Mucosa of rectum (tissue), 2 donors: ENCODE measurements around the gene RALGDS.

Source experiments
- H3K27ac ChIP-seq, 2 donors: one replicate each; pipeline ENCODE4 v1.7.0; 2013; ENCODE audit warnings: inconsistent platforms in 2 of 2, low read depth in 2 of 2, low read length in 2 of 2
- H3K27me3 ChIP-seq, 2 donors: one replicate each; pipeline ENCODE4 v1.7.0; 2013; ENCODE audit warnings: low read length in 2 of 2; ENCODE audit not compliant: control insufficient read depth in 2 of 2, insufficient read depth in 2 of 2
- H3K36me3 ChIP-seq, 2 donors: one replicate each; pipeline ENCODE4 v1.7.0; 2013; ENCODE audit warnings: low read length in 2 of 2; ENCODE audit not compliant: control insufficient read depth in 2 of 2, insufficient read depth in 2 of 2
- H3K4me1 ChIP-seq, 2 donors: one replicate each; pipeline ENCODE4 v1.7.0; 2013; ENCODE audit warnings: low read length in 2 of 2, mild to moderate bottlenecking in 1 of 2; ENCODE audit not compliant: control insufficient read depth in 2 of 2, insufficient read depth in 2 of 2
- H3K4me3 ChIP-seq, 2 donors: one replicate each; pipeline ENCODE4 v1.7.0; 2013; ENCODE audit warnings: low read length in 2 of 2
- H3K9ac ChIP-seq, 2 donors: one replicate each; pipeline ENCODE4 v1.7.0; 2013; ENCODE audit warnings: low read length in 2 of 2, low read depth in 1 of 2, mild to moderate bottlenecking in 1 of 2
- H3K9me3 ChIP-seq, 2 donors: one replicate each; pipeline ENCODE4 v1.7.0; 2013; ENCODE audit warnings: low read length in 2 of 2; ENCODE audit not compliant: control insufficient read depth in 2 of 2
- donor health status: healthy.
- donor health status: Normal muscosa, but diverticular disease.

RALGDS gene

DNA sequence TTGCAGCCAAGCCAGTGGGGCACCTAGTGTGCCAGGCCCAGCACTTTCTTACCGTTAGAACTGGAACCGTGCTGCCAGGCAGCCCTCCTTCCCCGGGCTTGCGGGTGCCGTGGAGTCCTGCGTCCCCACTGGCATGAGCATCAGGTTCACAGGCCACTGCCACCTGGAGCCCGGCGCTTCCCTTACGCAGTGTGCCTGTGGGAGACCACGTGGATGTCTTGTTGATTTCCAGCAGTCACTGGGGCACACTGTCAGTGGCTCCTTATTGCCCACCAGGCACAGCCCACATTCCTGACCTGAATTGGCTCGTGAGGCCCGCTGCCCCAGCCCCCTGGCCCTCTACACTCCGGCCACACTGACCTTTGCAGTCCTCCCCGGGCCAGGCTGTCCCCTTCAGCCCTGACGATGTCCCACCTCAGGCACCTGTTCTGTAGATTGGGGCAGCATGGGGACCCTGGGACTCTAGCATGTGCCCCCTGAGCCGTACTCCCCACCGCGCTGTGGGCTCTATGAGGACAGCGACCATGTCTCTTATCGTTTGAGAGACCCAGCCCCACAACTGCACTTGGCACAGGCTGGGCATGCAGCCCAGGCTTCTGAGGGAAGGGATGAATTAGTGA, 69.6 kb downstream of the RALGDS start:
- Histone ChIP-seq H3K9me3 (no peaks in the 10 kb centered on the region), H3K4me3 (no peak overlapping the region), H3K27ac (peak overlapping the region; percentile 17 to 38), H3K4me1 (peaks cover 2 to 13% of the 10 kb centered on the region in 2 donors), H3K27me3 (no peaks in the 10 kb centered on the region), H3K9ac (no peak overlapping the region), H3K36me3 (peaks cover 34 to 64% of the 10 kb centered on the region in 2 donors)

DNA sequence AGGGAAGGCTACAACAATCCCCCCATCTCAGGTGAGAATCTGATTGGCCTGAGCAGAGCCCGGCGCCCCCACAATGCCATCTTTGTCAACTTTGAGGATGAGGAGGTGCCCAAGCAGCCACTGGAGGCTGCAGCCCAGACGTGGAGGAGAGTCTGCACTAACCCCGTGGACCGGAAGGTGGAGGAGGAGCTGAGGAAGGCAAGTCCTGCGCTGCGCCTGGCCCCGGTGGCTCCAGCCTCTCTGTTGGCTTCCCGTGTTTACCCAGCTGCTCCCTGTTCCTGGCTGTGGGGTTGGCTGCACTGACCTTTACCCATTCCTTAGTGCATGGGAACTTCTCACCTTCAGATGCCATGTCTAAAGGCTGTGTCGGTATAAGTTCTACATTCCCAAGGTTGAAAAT, 70.3 kb downstream of the RALGDS start:
- H3K9me3 ChIP-seq = no peaks in the 10 kb centered on the region
- H3K4me3 ChIP-seq = no peak overlapping the region
- H3K27ac ChIP-seq = peak overlapping the region; percentile 17 to 38
- peaks cover 32 to 62% of the 10 kb centered on the region in 2 donors for H3K36me3 ChIP-seq
- no peaks in the 10 kb centered on the region for H3K27me3 ChIP-seq
- peaks cover 2 to 13% of the 10 kb centered on the region in 2 donors for H3K4me1 ChIP-seq
- no peak overlapping the region for H3K9ac ChIP-seq

DNA sequence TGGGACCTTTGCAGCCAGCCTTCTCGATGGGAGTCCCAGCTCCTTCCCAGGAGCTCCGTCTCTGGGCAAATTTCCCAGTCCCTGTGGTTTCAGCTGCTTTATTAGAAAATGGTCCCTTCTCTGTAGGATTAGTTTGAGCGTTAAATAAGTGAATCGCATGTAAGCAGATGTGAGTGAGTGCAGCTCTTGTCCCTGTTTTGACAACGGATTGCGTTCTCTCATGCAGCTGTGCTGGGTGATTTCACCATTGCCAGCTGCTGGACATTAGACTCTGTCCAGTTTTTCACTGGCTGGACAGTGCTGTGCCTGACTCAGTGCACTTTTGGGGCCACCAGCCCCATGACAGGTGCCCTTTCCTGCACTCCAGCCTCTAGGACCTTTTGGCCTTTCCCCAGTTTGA, 70.9 kb downstream of the RALGDS start:
- Histone ChIP-seq H3K36me3 (peaks cover 30 to 59% of the 10 kb centered on the region in 2 donors), H3K4me1 (peaks cover 2 to 13% of the 10 kb centered on the region in 2 donors), H3K27ac (peak overlapping the region in 1 of 2 donors; percentile 17), H3K4me3 (no peak overlapping the region), H3K9me3 (no peaks in the 10 kb centered on the region), H3K27me3 (no peaks in the 10 kb centered on the region), H3K9ac (no peak overlapping the region)

DNA sequence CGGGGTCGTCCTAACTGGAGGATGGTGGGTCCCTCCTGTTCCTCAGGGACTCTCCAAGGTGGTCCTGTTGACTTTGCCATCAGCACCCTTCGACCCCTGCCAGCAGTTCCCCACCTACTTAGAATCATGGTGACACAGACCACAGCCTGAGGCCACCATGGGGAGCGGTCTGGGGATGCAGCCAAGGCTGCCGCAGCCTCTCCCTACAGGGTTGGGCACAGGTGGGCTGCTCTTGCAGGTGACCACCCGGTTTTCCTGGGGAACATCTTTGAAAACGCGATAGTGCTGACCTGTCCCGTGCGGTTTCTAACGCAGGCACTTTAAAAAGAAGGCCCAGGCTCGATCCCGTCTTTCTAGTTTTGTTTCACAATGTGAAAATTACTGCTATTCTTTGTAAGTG, 72.0 kb downstream of the RALGDS start:
- no peak overlapping the region for H3K27ac ChIP-seq
- H3K36me3 ChIP-seq = peaks cover 29 to 63% of the 10 kb centered on the region in 2 donors
- no peak overlapping the region for H3K4me3 ChIP-seq
- peaks cover 2 to 13% of the 10 kb centered on the region in 2 donors for H3K4me1 ChIP-seq
- H3K9ac ChIP-seq = no peak overlapping the region
- H3K9me3 ChIP-seq = no peaks in the 10 kb centered on the region
- no peaks in the 10 kb centered on the region for H3K27me3 ChIP-seq

DNA sequence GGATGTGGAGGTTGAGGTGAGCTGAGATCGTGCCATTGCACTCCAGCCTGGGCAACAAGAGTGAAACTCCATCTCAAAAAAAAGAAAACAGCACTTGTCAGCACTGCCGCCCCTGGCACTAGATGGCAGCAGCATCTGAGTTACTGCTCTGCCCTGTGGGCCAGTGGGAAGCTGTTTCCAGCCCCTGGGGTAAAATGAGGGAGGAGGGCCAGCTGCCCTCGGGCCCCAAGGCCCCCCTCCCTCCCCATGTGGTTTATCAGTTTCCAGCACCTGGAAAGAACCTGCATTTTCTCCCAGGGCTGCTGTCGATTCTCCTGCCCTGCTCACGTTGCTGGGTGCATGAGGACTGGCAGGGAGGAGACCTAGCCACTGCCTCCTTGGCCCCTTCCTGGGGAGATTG, 72.4 kb downstream of the RALGDS start:
- H3K27ac ChIP-seq = no peak overlapping the region
- no peak overlapping the region for H3K9ac ChIP-seq
- H3K9me3 ChIP-seq = no peaks in the 10 kb centered on the region
- no peak overlapping the region for H3K4me3 ChIP-seq
- no peaks in the 10 kb centered on the region for H3K27me3 ChIP-seq
- peaks cover 29 to 62% of the 10 kb centered on the region in 2 donors for H3K36me3 ChIP-seq
- H3K4me1 ChIP-seq = peaks cover 2 to 13% of the 10 kb centered on the region in 2 donors
